ENCODE results near the gene GRM5. TPM values are rescaled to one million over a fixed set of nuclear protein-coding genes. Genes with fewer than 3 reads are reported as not detected.

Gene GRM5
- total RNA-seq, 2 donors from 2014 or later = 1.4 to 8.6 TPM

DNA sequence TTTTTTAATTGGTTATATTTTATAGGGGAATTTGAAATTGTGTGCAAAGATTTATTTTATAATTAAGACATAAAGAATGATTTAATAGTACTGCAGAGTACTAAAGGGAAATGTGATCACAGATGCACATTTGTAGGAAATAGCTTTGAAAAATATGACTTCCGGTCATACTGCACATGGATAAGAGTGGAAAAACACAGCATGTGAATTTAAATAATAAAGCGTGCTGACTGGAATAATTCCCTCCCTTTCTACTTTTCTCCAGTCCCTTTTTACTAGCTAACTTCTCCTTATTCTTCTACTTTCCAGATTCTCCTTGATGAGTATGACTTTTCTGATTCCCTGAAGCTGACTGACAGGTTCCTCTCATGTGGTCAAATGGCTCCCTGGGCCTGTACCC, 489.9 kb downstream of the GRM5 start:
- Histone ChIP-seq H3K9me3 (no peaks in the 10 kb centered on the region), H3K27ac (no peak overlapping the region), H3K4me1 (ENCODE audit: control insufficient read depth in 1 of 2, low read depth in 2 of 2) (no peaks in the 10 kb centered on the region), H3K4me3 (no peak overlapping the region), H3K27me3 (replicated peaks; ENCODE audit: insufficient read depth) (no peaks in the 10 kb centered on the region), H3K36me3 (no peaks in the 10 kb centered on the region)
- DNase-seq (ENCODE audit: low spot score) = no peak
- TF ChIP-seq CTCF (IDR thresholded peaks at IDR 0.05) = no peak
- no peak for ATAC-seq (ENCODE audit: insufficient number of reproducible peaks, low FRiP score, low read depth)

GRCh38 chr11:88569342-88569741, 496.4 kb downstream of the GRM5 start:
- TF ChIP-seq CTCF (IDR thresholded peaks at IDR 0.05) = no peak
- H3K27ac ChIP-seq = no peak overlapping the region
- ATAC-seq (ENCODE audit: insufficient number of reproducible peaks, low FRiP score, low read depth) (no peak), DNase-seq (ENCODE audit: low spot score) (no peak)
- H3K9me3 ChIP-seq = no peaks in the 10 kb centered on the region
- H3K36me3 ChIP-seq = no peaks in the 10 kb centered on the region
- H3K4me3 ChIP-seq = no peak overlapping the region
- no peaks in the 10 kb centered on the region for H3K4me1 ChIP-seq (ENCODE audit: control insufficient read depth in 1 of 2, low read depth in 2 of 2)
- no peaks in the 10 kb centered on the region for H3K27me3 ChIP-seq (replicated peaks; ENCODE audit: insufficient read depth)

DNA sequence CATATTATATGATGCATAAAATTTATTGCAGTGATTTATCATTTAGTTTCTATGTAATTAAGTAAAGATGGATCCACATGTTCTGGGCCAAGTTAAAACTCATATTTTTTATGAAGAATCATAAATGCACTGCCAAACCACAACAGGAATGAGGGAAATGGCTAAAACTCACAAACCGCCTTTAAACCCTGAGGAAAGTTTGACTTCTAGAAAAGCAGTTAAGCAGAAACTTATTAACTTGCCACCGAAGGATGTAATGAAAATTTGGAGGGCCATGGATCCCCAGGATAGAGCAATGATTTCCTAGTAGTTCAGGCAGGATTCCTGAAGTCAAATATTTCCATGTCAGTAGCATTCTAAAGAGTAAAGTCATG, 510.0 kb downstream of the GRM5 start:
- Histone ChIP-seq H3K27me3 (replicated peaks; ENCODE audit: insufficient read depth) (no peaks in the 10 kb centered on the region), H3K9me3 (no peaks in the 10 kb centered on the region), H3K4me1 (ENCODE audit: control insufficient read depth in 1 of 2, low read depth in 2 of 2) (no peaks in the 10 kb centered on the region), H3K36me3 (no peaks in the 10 kb centered on the region), H3K27ac (no peak overlapping the region), H3K4me3 (no peak overlapping the region)
- DNase-seq (ENCODE audit: low spot score) (no peak), ATAC-seq (ENCODE audit: insufficient number of reproducible peaks, low FRiP score, low read depth) (no peak)
- no peak for TF ChIP-seq CTCF (IDR thresholded peaks at IDR 0.05)

DNA sequence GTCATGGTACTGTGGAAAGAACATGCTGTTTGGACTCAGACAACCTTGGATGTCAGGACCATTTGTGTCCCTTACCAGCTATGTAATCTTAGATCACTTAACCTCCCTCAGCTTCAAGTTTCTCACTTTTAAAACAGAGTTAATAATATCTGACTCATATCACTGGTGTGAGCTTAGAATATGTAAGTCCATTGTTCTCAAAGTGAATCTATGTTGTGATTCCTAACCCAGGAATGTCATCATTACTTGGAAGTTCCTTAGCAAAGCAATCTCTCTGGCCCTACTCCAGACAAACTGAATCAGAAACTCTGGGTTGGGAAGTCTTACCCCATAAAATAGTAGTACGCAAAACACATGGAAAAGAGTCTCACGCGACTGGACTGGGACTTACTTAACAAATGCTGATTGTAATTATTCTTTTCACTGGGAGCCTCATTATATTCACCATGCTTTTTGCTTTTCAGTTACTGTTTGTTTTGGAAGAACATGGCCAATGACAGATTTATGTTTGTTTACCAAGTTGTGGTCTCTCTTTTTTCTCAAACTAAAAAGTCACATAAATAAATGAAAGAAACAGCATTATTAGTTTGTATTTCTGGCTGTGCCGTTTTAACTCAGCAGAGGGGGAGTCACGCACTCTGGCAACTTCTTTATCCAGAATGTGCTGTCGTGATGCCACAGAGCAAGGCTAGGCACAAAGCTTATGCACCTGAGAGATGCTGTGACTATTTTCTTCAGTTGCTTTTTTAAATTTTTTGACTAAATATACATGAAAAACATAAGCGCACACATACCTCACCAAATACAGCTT, 510.6 kb downstream of the GRM5 start:
- Histone ChIP-seq H3K27ac (no peak overlapping the region), H3K9me3 (no peaks in the 10 kb centered on the region), H3K4me3 (no peak overlapping the region), H3K4me1 (ENCODE audit: control insufficient read depth in 1 of 2, low read depth in 2 of 2) (no peaks in the 10 kb centered on the region), H3K36me3 (no peaks in the 10 kb centered on the region), H3K27me3 (replicated peaks; ENCODE audit: insufficient read depth) (no peaks in the 10 kb centered on the region)
- TF ChIP-seq CTCF (IDR thresholded peaks at IDR 0.05) = no peak
- ATAC-seq (ENCODE audit: insufficient number of reproducible peaks, low FRiP score, low read depth) (no peak), DNase-seq (ENCODE audit: low spot score) (no peak)

- no peak for DNase-seq (ENCODE audit: low spot score)
- no peaks in the 10 kb centered on the region for H3K27me3 ChIP-seq (replicated peaks; ENCODE audit: insufficient read depth)
- no peaks in the 10 kb centered on the region for H3K36me3 ChIP-seq
- no peaks in the 10 kb centered on the region for H3K4me1 ChIP-seq (ENCODE audit: control insufficient read depth in 1 of 2, low read depth in 2 of 2)
- no peaks in the 10 kb centered on the region for H3K9me3 ChIP-seq
- ATAC-seq (ENCODE audit: insufficient number of reproducible peaks, low FRiP score, low read depth) = no peak
- TF ChIP-seq CTCF (IDR thresholded peaks at IDR 0.05) = no peak
- no peak overlapping the region for H3K4me3 ChIP-seq
- H3K27ac ChIP-seq = no peak overlapping the region
Measured at GRCh38 chr11:88553204-88553603, 512.6 kb downstream of the GRM5 start.

Measured in thoracic aorta (tissue), 2 donors.